ENCODE results near the gene PXK.

PXK gene

GRCh38 chr3:58349792-58350626 is 17.3 kb downstream of the PXK start:
- no peak overlapping the region for H3K9ac ChIP-seq (ENCODE audit: low read depth, low read length)
- no peaks in the 10 kb centered on the region for H3K36me3 ChIP-seq (ENCODE audit: insufficient read depth, low read length)
- H3K4me1 ChIP-seq (ENCODE audit: insufficient read depth, low read length): peaks cover 8% of the 10 kb centered on the region; the same call in 1 of the 2 replicates
- H3K9me3 ChIP-seq (ENCODE audit: control insufficient read depth, insufficient read depth, low read length): no peaks in the 10 kb centered on the region

GRCh38 chr3:58350627-58351013 is 17.9 kb downstream of the PXK start:
- Histone ChIP-seq H3K4me1 (ENCODE audit: insufficient read depth, low read length) (peaks cover 8% of the 10 kb centered on the region; the same call in 1 of the 2 replicates), H3K36me3 (ENCODE audit: insufficient read depth, low read length) (no peaks in the 10 kb centered on the region), H3K9me3 (ENCODE audit: control insufficient read depth, insufficient read depth, low read length) (no peaks in the 10 kb centered on the region), H3K9ac (ENCODE audit: low read depth, low read length) (no peak overlapping the region)

- no peaks in the 10 kb centered on the region for H3K9me3 ChIP-seq (ENCODE audit: control insufficient read depth, insufficient read depth, low read length)
- peaks cover 8% of the 10 kb centered on the region; the same call in 1 of the 2 replicates for H3K4me1 ChIP-seq (ENCODE audit: insufficient read depth, low read length)
- H3K36me3 ChIP-seq (ENCODE audit: insufficient read depth, low read length): no peaks in the 10 kb centered on the region
- no peak overlapping the region for H3K9ac ChIP-seq (ENCODE audit: low read depth, low read length)
These were observed 19.2 kb downstream of the PXK start for GRCh38 chr3:58351920-58352319.

GRCh38 chr3:58352626-58353025 is 19.9 kb downstream of the PXK start:
- Histone ChIP-seq H3K4me1 (ENCODE audit: insufficient read depth, low read length) (peaks cover 8% of the 10 kb centered on the region; the same call in 1 of the 2 replicates), H3K36me3 (ENCODE audit: insufficient read depth, low read length) (no peaks in the 10 kb centered on the region), H3K9ac (ENCODE audit: low read depth, low read length) (no peak overlapping the region), H3K9me3 (ENCODE audit: control insufficient read depth, insufficient read depth, low read length) (no peaks in the 10 kb centered on the region)

GRCh38 chr3:58353722-58354553 is 21.2 kb downstream of the PXK start:
- Histone ChIP-seq H3K36me3 (ENCODE audit: insufficient read depth, low read length) (no peaks in the 10 kb centered on the region), H3K4me1 (ENCODE audit: insufficient read depth, low read length) (peaks cover 8% of the 10 kb centered on the region; the same call in 1 of the 2 replicates), H3K9me3 (ENCODE audit: control insufficient read depth, insufficient read depth, low read length) (no peaks in the 10 kb centered on the region), H3K9ac (ENCODE audit: low read depth, low read length) (no peak overlapping the region)

GRCh38 chr3:58355179-58355578 is 22.5 kb downstream of the PXK start:
- Histone ChIP-seq H3K9me3 (ENCODE audit: control insufficient read depth, insufficient read depth, low read length) (no peaks in the 10 kb centered on the region), H3K4me1 (ENCODE audit: insufficient read depth, low read length) (peaks cover 8% of the 10 kb centered on the region; the same call in 1 of the 2 replicates), H3K36me3 (ENCODE audit: insufficient read depth, low read length) (no peaks in the 10 kb centered on the region), H3K9ac (ENCODE audit: low read depth, low read length) (no peak overlapping the region)

- H3K9ac ChIP-seq (ENCODE audit: low read depth, low read length): no peak overlapping the region
- H3K9me3 ChIP-seq (ENCODE audit: control insufficient read depth, insufficient read depth, low read length): no peaks in the 10 kb centered on the region
- H3K36me3 ChIP-seq (ENCODE audit: insufficient read depth, low read length): no peaks in the 10 kb centered on the region
- peaks cover 8% of the 10 kb centered on the region; the same call in 1 of the 2 replicates for H3K4me1 ChIP-seq (ENCODE audit: insufficient read depth, low read length)
These were observed 23.4 kb downstream of the PXK start for GRCh38 chr3:58356054-58356453.

GRCh38 chr3:58357402-58357801 is 24.7 kb downstream of the PXK start:
- Histone ChIP-seq H3K36me3 (ENCODE audit: insufficient read depth, low read length) (no peaks in the 10 kb centered on the region), H3K9me3 (ENCODE audit: control insufficient read depth, insufficient read depth, low read length) (no peaks in the 10 kb centered on the region), H3K9ac (ENCODE audit: low read depth, low read length) (no peak overlapping the region), H3K4me1 (ENCODE audit: insufficient read depth, low read length) (no peaks in the 10 kb centered on the region)

- Histone ChIP-seq H3K36me3 (ENCODE audit: insufficient read depth, low read length) (no peaks in the 10 kb centered on the region), H3K4me1 (ENCODE audit: insufficient read depth, low read length) (no peaks in the 10 kb centered on the region), H3K9me3 (ENCODE audit: control insufficient read depth, insufficient read depth, low read length) (no peaks in the 10 kb centered on the region), H3K9ac (ENCODE audit: low read depth, low read length) (no peak overlapping the region)
These were observed 25.4 kb downstream of the PXK start for GRCh38 chr3:58358092-58358491.

GRCh38 chr3:58358808-58359207 is 26.1 kb downstream of the PXK start:
- no peaks in the 10 kb centered on the region for H3K4me1 ChIP-seq (ENCODE audit: insufficient read depth, low read length)
- no peak overlapping the region for H3K9ac ChIP-seq (ENCODE audit: low read depth, low read length)
- no peaks in the 10 kb centered on the region for H3K9me3 ChIP-seq (ENCODE audit: control insufficient read depth, insufficient read depth, low read length)
- no peaks in the 10 kb centered on the region for H3K36me3 ChIP-seq (ENCODE audit: insufficient read depth, low read length)

- no peaks in the 10 kb centered on the region for H3K9me3 ChIP-seq (ENCODE audit: control insufficient read depth, insufficient read depth, low read length)
These were observed 26.9 kb downstream of the PXK start for GRCh38 chr3:58359621-58360020.

GRCh38 chr3:58361866-58362265 is 29.2 kb downstream of the PXK start:
- no peak overlapping the region for H3K9ac ChIP-seq (ENCODE audit: low read depth, low read length)
- no peaks in the 10 kb centered on the region for H3K9me3 ChIP-seq (ENCODE audit: control insufficient read depth, insufficient read depth, low read length)
- no peaks in the 10 kb centered on the region for H3K36me3 ChIP-seq (ENCODE audit: insufficient read depth, low read length)
- H3K4me1 ChIP-seq (ENCODE audit: insufficient read depth, low read length): 0 out of 2 replicates have a peak, but pooled peaks cover 7% of the 10 kb centered on the region

More at GRCh38 chr3:58359621-58360020, 26.9 kb downstream of the PXK start:
- Histone ChIP-seq H3K9ac (ENCODE audit: low read depth, low read length) (no peak overlapping the region), H3K4me1 (ENCODE audit: insufficient read depth, low read length) (no peaks in the 10 kb centered on the region), H3K36me3 (ENCODE audit: insufficient read depth, low read length) (no peaks in the 10 kb centered on the region)

GRCh38 chr3:58366699-58367098 is 34.0 kb downstream of the PXK start:
- peaks cover 7% of the 10 kb centered on the region; the same call in 1 of the 2 replicates for H3K4me1 ChIP-seq (ENCODE audit: insufficient read depth, low read length)
- no peaks in the 10 kb centered on the region for H3K36me3 ChIP-seq (ENCODE audit: insufficient read depth, low read length)
- H3K9me3 ChIP-seq (ENCODE audit: control insufficient read depth, insufficient read depth, low read length): no peaks in the 10 kb centered on the region
- H3K9ac ChIP-seq (ENCODE audit: low read depth, low read length): no peak overlapping the region

GRCh38 chr3:58369038-58369437 is 36.3 kb downstream of the PXK start:
- no peaks in the 10 kb centered on the region for H3K36me3 ChIP-seq (ENCODE audit: insufficient read depth, low read length)
- H3K9ac ChIP-seq (ENCODE audit: low read depth, low read length): no peak overlapping the region
- no peaks in the 10 kb centered on the region for H3K9me3 ChIP-seq (ENCODE audit: control insufficient read depth, insufficient read depth, low read length)
- H3K4me1 ChIP-seq (ENCODE audit: insufficient read depth, low read length): peaks cover 7% of the 10 kb centered on the region; the same call in 1 of the 2 replicates
